ENCODE measurements around the gene TMED9. TPM values are rescaled to one million over a fixed set of nuclear protein-coding genes. Genes with fewer than 3 reads are reported as not detected.

The TMED9 gene
- total RNA-seq, 3 donors from 2014 or later (not counting 1 experiment from before 2014, with no cell fraction given): 91.2 to 114 (median 94.4) TPM

DNA sequence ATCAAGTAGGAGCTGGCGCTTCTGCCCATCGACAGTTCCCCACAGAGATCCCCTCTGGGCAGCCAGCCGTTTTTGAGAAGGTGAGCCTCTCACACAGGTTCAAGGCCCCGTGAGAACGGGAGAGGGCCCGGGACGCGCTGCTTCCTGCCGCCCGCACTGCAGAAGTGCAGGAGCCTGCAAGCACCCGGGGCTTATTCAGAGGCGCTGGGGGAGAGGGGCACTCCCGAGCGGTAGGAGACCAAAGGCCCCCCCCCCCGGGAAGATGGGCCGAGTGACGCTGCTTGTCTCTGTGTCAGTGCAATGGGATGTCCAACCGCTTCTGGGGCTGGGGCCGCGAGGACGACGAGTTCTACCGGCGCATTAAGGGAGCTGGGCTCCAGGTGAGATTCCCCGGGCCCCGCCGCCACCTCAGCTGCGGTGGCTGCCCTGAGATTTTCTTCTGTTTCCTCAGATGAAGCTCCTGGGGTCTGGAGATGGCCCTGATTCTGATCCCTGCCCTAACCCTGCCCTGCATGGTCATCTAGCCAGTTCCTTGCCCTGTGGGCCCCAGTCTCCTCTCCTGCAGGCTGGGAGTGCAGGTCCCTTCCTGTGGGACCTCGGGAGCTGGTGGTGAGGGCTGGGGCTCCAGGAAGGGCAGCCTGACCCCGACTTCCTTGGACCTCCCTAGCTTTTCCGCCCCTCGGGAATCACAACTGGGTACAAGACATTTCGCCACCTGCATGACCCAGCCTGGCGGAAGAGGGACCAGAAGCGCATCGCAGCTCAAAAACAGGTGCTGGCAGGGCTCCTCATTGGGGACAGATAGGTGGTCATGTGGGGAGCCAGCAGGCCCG is 16.5 kb downstream of the TMED9 start:
- Mint-ChIP-seq H3K9me3 (no peaks in the 10 kb centered on the region), H3K4me3 (no peak overlapping the region), H3K27ac (no peak overlapping the region), H3K4me1 (peaks cover 2 to 17% of the 10 kb centered on the region in 2 donors), H3K36me3 (no peaks in the 10 kb centered on the region), H3K27me3 (ENCODE audit: low read depth in 2 of 2) (no peaks in the 10 kb centered on the region)
- no peaks in the 10 kb centered on the region for H3K36me3 ChIP-seq (ENCODE audit: control insufficient read depth, insufficient read depth, low read length)
- H3K27me3 ChIP-seq (ENCODE audit: control insufficient read depth, insufficient read depth, low read length): no peaks in the 10 kb centered on the region
- intact Hi-C loops (cut with micrococcal nuclease): no loop called here
- no peak for ATAC-seq
- H3K27ac ChIP-seq (ENCODE audit: low read length): no peak overlapping the region
- H3K4me3 ChIP-seq (ENCODE audit: low read length): no peak overlapping the region
- DNase-seq: no peak
- H3K4me1 ChIP-seq (ENCODE audit: control insufficient read depth, insufficient read depth, low read length): peaks cover 4% of the 10 kb centered on the region
- 95% methylated on average over 37 of the region's 37 CpGs for WGBS (ENCODE audit: insufficient coverage)
- TF ChIP-seq, protein P1, sequence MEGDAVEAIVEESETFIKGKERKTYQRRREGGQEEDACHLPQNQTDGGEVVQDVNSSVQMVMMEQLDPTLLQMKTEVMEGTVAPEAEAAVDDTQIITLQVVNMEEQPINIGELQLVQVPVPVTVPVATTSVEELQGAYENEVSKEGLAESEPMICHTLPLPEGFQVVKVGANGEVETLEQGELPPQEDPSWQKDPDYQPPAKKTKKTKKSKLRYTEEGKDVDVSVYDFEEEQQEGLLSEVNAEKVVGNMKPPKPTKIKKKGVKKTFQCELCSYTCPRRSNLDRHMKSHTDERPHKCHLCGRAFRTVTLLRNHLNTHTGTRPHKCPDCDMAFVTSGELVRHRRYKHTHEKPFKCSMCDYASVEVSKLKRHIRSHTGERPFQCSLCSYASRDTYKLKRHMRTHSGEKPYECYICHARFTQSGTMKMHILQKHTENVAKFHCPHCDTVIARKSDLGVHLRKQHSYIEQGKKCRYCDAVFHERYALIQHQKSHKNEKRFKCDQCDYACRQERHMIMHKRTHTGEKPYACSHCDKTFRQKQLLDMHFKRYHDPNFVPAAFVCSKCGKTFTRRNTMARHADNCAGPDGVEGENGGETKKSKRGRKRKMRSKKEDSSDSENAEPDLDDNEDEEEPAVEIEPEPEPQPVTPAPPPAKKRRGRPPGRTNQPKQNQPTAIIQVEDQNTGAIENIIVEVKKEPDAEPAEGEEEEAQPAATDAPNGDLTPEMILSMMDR (IDR thresholded peaks at IDR 0.05): no peak
- H3K9me3 ChIP-seq (ENCODE audit: control insufficient read depth, insufficient read depth, low read length): no peaks in the 10 kb centered on the region

GRCh38 chr5:177609076-177610059 is 17.4 kb downstream of the TMED9 start:
- Histone ChIP-seq H3K9me3 (ENCODE audit: control insufficient read depth, insufficient read depth, low read length) (no peaks in the 10 kb centered on the region), H3K36me3 (ENCODE audit: control insufficient read depth, insufficient read depth, low read length) (no peaks in the 10 kb centered on the region), H3K4me3 (ENCODE audit: low read length) (no peak overlapping the region), H3K27me3 (ENCODE audit: control insufficient read depth, insufficient read depth, low read length) (no peaks in the 10 kb centered on the region), H3K4me1 (ENCODE audit: control insufficient read depth, insufficient read depth, low read length) (peaks cover 4% of the 10 kb centered on the region), H3K27ac (ENCODE audit: low read length) (no peak overlapping the region)
- Mint-ChIP-seq H3K9me3 (no peaks in the 10 kb centered on the region), H3K4me1 (peaks cover 0 to 17% of the 10 kb centered on the region in 2 donors), H3K27me3 (ENCODE audit: low read depth in 2 of 2) (no peaks in the 10 kb centered on the region), H3K27ac (no peak overlapping the region), H3K36me3 (no peaks in the 10 kb centered on the region), H3K4me3 (no peak overlapping the region)
- WGBS (ENCODE audit: insufficient coverage): 84% methylated on average over 18 of the region's 21 CpGs
- DNase-seq (no peak), ATAC-seq (no peak)
- intact Hi-C loops (cut with micrococcal nuclease): no loop called here
- TF ChIP-seq, protein P1 (IDR thresholded peaks at IDR 0.05): no peak

GRCh38 chr5:177610131-177610769 is 18.2 kb downstream of the TMED9 start:
- no peak overlapping the region for H3K27ac Mint-ChIP-seq
- peaks cover 0 to 14% of the 10 kb centered on the region in 2 donors for H3K4me1 Mint-ChIP-seq
- 91% methylated on average over 10 of the region's 13 CpGs for WGBS (ENCODE audit: insufficient coverage)
- no peaks in the 10 kb centered on the region for H3K27me3 Mint-ChIP-seq (ENCODE audit: low read depth in 2 of 2)
- ATAC-seq (no peak), DNase-seq (no peak)
- Histone ChIP-seq H3K27me3 (ENCODE audit: control insufficient read depth, insufficient read depth, low read length) (no peaks in the 10 kb centered on the region), H3K4me1 (ENCODE audit: control insufficient read depth, insufficient read depth, low read length) (peaks cover 4% of the 10 kb centered on the region), H3K27ac (ENCODE audit: low read length) (no peak overlapping the region), H3K4me3 (ENCODE audit: low read length) (no peak overlapping the region), H3K36me3 (ENCODE audit: control insufficient read depth, insufficient read depth, low read length) (no peaks in the 10 kb centered on the region), H3K9me3 (ENCODE audit: control insufficient read depth, insufficient read depth, low read length) (no peaks in the 10 kb centered on the region)
- no peak overlapping the region for H3K4me3 Mint-ChIP-seq
- no peaks in the 10 kb centered on the region for H3K9me3 Mint-ChIP-seq
- intact Hi-C loops (cut with micrococcal nuclease): no loop called here
- no peaks in the 10 kb centered on the region for H3K36me3 Mint-ChIP-seq
- TF ChIP-seq, protein P1 (IDR thresholded peaks at IDR 0.05): no peak
